Activated T-helper 1 cell treated with Interleukin-2 at 50 U/mL for 16 hours (primary cell): Measurements from ENCODE around the gene VIL1.

ENCODE experiments used
- DNase-seq: peaks from one replicate; pipeline ENCODE4 v3.0.0-alpha.2; 2020; ENCODE audit warnings: low read depth

The VIL1 gene

DNA sequence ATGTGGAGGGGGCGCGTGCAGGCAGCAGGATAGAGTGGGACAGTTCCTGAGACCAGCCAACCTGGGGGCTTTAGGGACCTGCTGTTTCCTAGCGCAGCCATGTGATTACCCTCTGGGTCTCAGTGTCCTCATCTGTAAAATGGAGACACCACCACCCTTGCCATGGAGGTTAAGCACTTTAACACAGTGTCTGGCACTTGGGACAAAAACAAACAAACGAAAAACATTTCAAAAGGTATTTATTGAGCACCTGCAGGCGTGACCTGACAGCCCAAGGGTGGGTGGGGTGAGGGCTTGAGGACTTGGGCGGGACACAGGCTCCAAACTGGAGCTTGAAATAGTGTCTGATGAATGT is 23.9 kb upstream of the VIL1 start:
- no peak for DNase-seq

DNA sequence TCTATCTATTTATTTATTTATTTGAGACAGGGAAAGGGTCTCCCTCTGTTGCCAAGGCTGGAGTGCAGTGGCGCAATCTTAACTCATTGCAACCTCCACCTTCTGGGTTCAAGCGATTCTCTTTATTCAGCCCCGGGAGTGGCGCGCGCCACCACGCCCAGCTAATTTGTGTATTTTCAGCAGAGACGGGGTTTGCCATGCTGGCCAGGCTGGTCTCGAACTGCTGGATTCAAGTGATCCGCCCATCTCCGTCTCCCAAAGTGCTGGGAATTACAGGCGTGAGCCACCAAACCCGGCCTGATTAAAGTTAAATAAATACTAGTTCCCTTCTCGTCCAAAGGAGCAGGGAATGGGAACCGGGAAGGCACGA is 23.5 kb upstream of the VIL1 start:
- no peak for DNase-seq

DNA sequence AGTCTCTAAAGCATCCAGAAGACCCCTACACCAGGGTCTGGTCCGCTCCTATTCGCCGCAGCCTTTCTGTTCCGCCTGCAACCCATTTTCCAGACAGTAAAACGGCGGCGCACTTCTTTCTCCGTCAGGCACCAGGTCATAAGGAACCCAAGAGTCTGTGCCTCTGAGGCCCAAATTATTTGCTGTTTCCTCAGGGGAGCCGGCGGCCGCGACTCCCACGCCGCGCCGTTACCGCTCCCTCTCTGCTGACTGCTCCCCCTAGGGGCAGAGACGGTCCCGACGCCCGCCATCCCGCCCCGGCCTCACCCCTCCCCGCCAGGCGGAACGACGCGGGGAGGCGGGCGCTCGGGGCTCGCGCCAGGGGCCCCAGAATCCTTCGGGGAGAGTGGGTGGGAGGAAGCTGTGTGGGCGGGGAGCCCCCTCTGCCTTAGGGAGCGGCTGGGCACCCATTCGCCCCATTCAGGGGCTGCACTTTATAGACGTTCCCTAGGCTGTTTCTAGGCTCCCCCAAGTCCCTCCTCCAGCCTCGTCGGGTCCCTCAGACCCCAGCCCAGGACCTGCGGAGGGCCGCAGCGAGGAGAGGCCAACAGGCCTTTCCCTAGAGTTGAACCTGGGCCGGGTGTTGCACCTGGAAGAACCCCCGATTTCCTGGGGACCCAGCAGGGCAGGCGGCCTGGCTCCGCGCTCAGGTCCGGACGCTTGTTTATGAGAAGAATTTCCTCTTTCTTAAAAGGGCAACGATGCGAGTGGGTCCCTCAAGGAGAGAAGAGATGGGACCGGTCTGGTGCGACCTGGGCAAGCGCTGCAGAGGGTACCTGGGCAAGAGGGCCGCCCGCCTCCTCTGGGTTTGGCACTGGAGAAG is 22.9 kb upstream of the VIL1 start:
- peak; percentile 91 for DNase-seq

- DNase-seq: peak; percentile 72
Observed at GRCh38 chr2:218396688-218397462, 22.0 kb upstream of the VIL1 start.

- no peak for DNase-seq
Observed at GRCh38 chr2:218397463-218397819, 21.5 kb upstream of the VIL1 start.

GRCh38 chr2:218397820-218398436 is 21.0 kb upstream of the VIL1 start:
- DNase-seq: peak; percentile 46

DNA sequence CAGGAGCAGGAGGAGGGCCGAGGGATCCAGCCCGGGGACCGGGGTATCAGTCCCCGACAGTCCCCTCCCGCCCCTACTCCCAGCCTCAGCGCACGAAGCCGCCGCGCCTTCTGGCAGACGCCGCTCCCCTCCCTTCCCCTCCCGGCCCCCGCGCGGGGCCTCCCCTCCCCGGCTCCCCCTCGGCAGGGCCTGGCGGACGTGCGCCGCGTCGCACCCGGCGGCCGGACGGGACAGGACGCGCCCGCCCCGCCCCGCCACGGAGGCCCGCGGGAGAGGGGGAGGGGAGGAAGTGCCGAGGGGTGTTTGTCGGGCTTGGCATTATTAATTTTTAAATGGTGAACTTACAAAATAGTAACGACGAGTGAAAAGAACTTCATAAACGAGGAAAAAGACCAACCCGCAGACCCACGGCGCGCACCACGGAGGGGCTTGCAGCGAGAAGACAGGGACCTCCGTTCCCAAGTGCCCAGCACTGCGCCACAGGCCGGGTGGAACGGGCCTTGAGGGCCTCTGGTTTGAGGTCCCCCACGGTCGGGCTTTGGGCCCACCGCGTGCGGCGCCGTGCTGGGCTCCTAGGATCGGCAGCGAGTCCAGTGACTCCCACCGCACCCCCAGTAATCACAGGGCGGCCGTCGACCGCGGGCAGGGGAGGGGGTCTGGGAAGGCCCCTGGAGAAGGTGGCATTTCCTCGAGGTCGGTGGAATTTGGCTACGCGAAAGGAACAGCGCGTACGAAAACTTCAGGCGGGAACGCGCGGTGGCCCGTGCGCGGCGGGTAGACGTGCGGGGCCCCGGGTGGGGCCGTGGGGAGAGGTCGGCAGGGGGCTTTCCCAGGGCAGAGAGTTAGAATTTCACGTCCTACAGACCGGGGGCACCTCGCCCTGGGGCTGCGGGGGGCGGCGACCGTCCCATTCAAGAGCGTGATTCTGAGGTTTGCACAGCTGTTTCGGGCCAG is 20.2 kb upstream of the VIL1 start:
- peak; percentile 65 for DNase-seq

DNA sequence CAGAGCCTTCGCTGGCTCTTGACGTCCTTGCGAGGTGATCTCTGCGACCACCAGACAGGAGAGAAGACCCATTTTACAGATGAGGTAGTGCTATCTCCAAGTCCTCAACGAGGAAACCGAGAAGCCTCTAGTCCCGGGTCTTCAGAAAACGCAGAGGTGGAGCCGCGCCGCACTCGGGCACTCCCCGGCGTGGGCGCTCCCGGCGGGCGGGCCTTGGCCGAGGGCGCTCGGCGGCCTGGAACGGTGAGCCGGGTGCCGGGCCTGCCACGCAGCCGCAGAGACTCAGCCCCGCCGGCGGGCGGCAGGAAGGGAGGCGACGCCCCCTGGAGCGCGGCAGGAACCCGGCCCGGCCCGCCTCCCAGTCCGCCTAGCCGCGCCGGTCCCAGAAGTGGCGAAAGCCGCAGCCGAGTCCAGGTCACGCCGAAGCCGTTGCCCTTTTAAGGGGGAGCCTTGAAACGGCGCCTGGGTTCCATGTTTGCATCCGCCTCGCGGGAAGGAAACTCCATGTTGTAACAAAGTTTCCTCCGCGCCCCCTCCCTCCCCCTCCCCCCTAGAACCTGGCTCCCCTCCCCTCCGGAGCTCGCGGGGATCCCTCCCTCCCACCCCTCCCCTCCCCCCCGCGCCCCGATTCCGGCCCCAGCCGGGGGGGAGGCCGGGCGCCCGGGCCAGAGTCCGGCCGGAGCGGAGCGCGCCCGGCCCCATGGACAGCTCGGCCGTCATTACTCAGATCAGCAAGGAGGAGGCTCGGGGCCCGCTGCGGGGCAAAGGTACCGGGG is 19.3 kb upstream of the VIL1 start, which contains the start of gene CTDSP1:
CTDSP1 (plus strand) TSS at position 478 of the 776 bp plus-strand sequence; CDS start at position 701, 223 bp downstream.
- DNase-seq: peak; percentile 85

GRCh38 chr2:218400167-218400929 is 18.6 kb upstream of the VIL1 start:
- no peak for DNase-seq

DNA sequence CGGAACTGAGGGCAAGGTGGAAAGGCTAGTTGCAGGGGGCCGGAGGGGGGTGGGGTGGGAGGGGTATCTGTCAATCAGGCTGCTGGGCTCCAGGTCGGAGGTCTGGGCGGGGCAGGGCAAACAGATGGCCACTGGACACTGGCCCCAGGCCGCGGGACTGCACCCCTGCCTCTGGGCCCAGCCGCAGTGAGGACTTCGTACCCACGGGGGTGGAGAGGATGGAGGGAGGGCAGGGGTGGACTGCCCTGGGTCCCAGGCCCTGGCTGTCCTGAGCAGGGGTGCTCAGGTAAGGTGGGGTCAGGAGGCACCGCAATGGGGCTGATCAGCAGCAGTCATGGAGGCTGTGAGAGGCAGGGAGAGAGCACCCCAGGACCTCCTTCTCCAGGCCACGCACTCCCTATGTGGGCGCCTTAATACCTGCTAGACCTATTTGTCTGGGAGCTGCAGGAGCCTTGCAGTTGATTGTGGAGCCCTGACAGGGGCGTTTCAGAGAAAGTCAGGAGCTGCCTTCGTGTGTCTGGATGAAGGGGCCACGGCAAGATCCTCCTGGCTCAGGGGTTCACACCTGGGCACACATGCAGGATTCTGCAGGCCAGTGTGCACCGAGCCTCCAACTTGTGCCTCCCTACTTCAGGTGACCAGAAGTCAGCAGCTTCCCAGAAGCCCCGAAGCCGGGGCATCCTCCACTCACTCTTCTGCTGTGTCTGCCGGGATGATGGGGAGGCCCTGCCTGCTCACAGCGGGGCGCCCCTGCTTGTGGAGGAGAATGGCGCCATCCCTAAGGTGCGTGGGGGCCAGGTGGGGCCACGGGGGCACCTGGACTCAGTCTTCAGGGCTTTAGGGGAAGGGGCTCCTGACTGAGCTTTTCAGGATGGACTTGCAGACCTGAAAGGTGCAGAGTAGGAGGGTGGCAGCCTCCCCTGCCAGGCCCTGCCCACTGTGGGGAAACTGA is 17.7 kb upstream of the VIL1 start:
- no peak for DNase-seq

GRCh38 chr2:218401890-218402289 is 17.0 kb upstream of the VIL1 start:
- DNase-seq: no peak

DNA sequence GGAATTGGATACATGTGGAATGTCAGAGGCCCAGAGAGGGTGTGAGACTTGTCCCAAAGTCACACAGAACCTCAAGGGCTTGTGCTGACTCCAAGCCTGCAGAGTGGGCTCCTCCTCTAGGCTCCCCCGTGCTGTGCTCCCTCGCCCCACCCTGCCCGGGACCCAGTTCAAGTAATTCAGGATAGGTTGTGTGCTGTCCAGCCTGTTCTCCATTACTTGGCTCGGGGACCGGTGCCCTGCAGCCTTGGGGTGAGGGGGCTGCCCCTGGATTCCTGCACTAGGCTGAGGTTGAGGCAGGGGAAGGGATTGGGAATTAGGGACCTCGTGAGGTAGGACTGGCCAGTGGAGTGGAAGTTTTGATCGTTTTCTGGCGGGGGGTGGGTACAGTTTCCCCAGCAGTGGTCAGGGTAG is 16.4 kb upstream of the VIL1 start:
- DNase-seq: no peak

GRCh38 chr2:218402911-218403411 is 16.0 kb upstream of the VIL1 start:
- DNase-seq: no peak

- DNase-seq: no peak
Observed at GRCh38 chr2:218403810-218404209, 15.1 kb upstream of the VIL1 start.

GRCh38 chr2:218404351-218405085 is 14.4 kb upstream of the VIL1 start:
- no peak for DNase-seq

- DNase-seq: no peak
Observed at GRCh38 chr2:218405086-218405745, 13.7 kb upstream of the VIL1 start.

GRCh38 chr2:218405746-218406208 is 13.1 kb upstream of the VIL1 start:
- DNase-seq: no peak
